IMR-90 (cell line): Measurements from ENCODE around the gene ITIH4. TPM values are rescaled to one million over a fixed set of nuclear protein-coding genes. Genes with fewer than 3 reads are reported as not detected.

Source experiments
- ATAC-seq: fragments of 200-7000 bp; cut with Tn5 transposase; 2 replicates; pipeline ENCODE4 v1.9.1; 2020; ENCODE audit warnings: low read depth, mild to moderate bottlenecking, moderate library complexity
- BruUV-seq: library from RNA; stranded (reverse); fragments of 400-500 nt; replicated peaks from 2 replicates; lab custom pipeline; 2021; lab: Mats Ljungman, UMichigan
- CTCF ChIA-PET: fragments of 300-600 bp; formaldehyde crosslinking; extraction: SDS; loops from one replicate; lab custom pipeline; 2021; ENCODE audit warnings: antibody characterized with exemption; lab: Yijun Ruan, JAX
- POLR2A ChIA-PET: fragments of 300-600 bp; sonication (Branson Sonifier 250); formaldehyde crosslinking; loops from one replicate; lab custom pipeline; 2022; ENCODE audit warnings: antibody characterized with exemption; ENCODE audit not compliant: unreplicated experiment; lab: Charles Lee
- DNase-seq: peaks from one replicate; pipeline ENCODE4 v3.0.0; 2013
- H2AFZ ChIP-seq: replicated peaks from 2 replicates; pipeline ENCODE3; 2013; ENCODE audit warnings: low read length, mild to moderate bottlenecking; ENCODE audit not compliant: poor library complexity
- H2AK5ac ChIP-seq: 2 replicates; pipeline ENCODE4 v1.6.1; 2013; ENCODE audit warnings: low read depth, low read length, inconsistent platforms
- H2AK9ac ChIP-seq: replicated peaks from 2 replicates; pipeline ENCODE3; 2013; ENCODE audit warnings: mild to moderate bottlenecking, low read depth, low read length, moderate library complexity; ENCODE audit not compliant: poor library complexity
- H2BK120ac ChIP-seq: 2 replicates; pipeline ENCODE4 v1.6.1; 2013; ENCODE audit warnings: low read depth, low read length, inconsistent platforms
- H2BK15ac ChIP-seq: 3 replicates; pipeline ENCODE4 v1.6.1; 2013; ENCODE audit warnings: low read depth, low read length, inconsistent platforms
- H2BK20ac ChIP-seq: 2 replicates; pipeline ENCODE4 v1.6.1; 2013; ENCODE audit warnings: low read depth, mild to moderate bottlenecking, inconsistent platforms, low read length, moderate library complexity
- H2BK5ac ChIP-seq: 2 replicates; pipeline ENCODE4 v1.6.1; 2013; ENCODE audit warnings: mild to moderate bottlenecking, low read depth, low read length, inconsistent platforms; ENCODE audit not compliant: poor library complexity, severe bottlenecking
- H3K14ac ChIP-seq: replicated peaks from 2 replicates; pipeline ENCODE4 v1.6.1; 2013; ENCODE audit warnings: low read depth, low read length, inconsistent platforms
- H3K18ac ChIP-seq: 2 replicates; pipeline ENCODE4 v1.6.1; 2013; ENCODE audit warnings: low read depth, low read length, control low read depth
- H3K23ac ChIP-seq: 2 replicates; pipeline ENCODE4 v1.6.1; 2013; ENCODE audit warnings: low read depth, low read length, inconsistent platforms
- H3K27ac ChIP-seq: 2 replicates; pipeline ENCODE4 v1.5.1; 2013; ENCODE audit warnings: mild to moderate bottlenecking, control low read depth, low read length; ENCODE audit not compliant: insufficient read depth
- H3K27me3 ChIP-seq: 2 replicates; pipeline ENCODE4 v1.6.1; 2013; ENCODE audit warnings: low read length; ENCODE audit not compliant: control insufficient read depth, insufficient read depth
- H3K36me3 ChIP-seq: 2 replicates; pipeline ENCODE4 v1.6.1; 2013; ENCODE audit warnings: low read length, mixed read lengths; ENCODE audit not compliant: control insufficient read depth, insufficient read depth
- H3K4ac ChIP-seq: 2 replicates; pipeline ENCODE4 v1.6.1; 2013; ENCODE audit warnings: low read depth, low read length, inconsistent platforms
- H3K4me1 ChIP-seq: 2 replicates; pipeline ENCODE4 v1.6.1; 2013; ENCODE audit warnings: low read length, mixed read lengths; ENCODE audit not compliant: control insufficient read depth, insufficient read depth
- H3K4me2 ChIP-seq: 2 replicates; pipeline ENCODE4 v1.6.1; 2013; ENCODE audit warnings: low read depth, mild to moderate bottlenecking, control low read depth, low read length, moderate library complexity
- H3K4me3 ChIP-seq: 2 replicates; pipeline ENCODE4 v1.5.1; 2013; ENCODE audit warnings: low read depth, mild to moderate bottlenecking, control low read depth, low read length, moderate library complexity; ENCODE audit not compliant: insufficient read depth
- H3K56ac ChIP-seq: 2 replicates; pipeline ENCODE4 v1.6.1; 2013; ENCODE audit warnings: low read length, inconsistent platforms; ENCODE audit not compliant: insufficient read depth; ENCODE audit errors: extremely low read depth
- H3K79me1 ChIP-seq, 2 experiments: 2 replicates each; pipeline ENCODE4 v1.6.1; 2013; ENCODE audit warnings: low read length in 2 of 2, inconsistent platforms in 1 of 2, low read depth in 1 of 2
- H3K9ac ChIP-seq: 2 replicates; pipeline ENCODE4 v1.6.1; 2013; ENCODE audit warnings: low read depth, low read length, control low read depth
- H3K9me1 ChIP-seq: 2 replicates; pipeline ENCODE4 v1.6.1; 2013; ENCODE audit warnings: low read length, inconsistent platforms; ENCODE audit not compliant: insufficient read depth
- H3K9me3 ChIP-seq: 2 replicates; pipeline ENCODE4 v1.6.1; 2013; ENCODE audit warnings: low read length; ENCODE audit not compliant: control insufficient read depth, insufficient read depth
- H4K20me1 ChIP-seq: 2 replicates; pipeline ENCODE4 v1.6.1; 2013; ENCODE audit warnings: low read length, inconsistent platforms; ENCODE audit not compliant: insufficient read depth
- H4K5ac ChIP-seq: 2 replicates; pipeline ENCODE4 v1.6.1; 2013; ENCODE audit warnings: mild to moderate bottlenecking, low read depth, low read length, control low read depth
- H4K8ac ChIP-seq, 2 experiments: 2 replicates each; pipeline ENCODE4 v1.6.1; 2013; ENCODE audit warnings: low read depth in 2 of 2, low read length in 2 of 2, control low read depth in 1 of 2, inconsistent platforms in 1 of 2
- H4K91ac ChIP-seq: 2 replicates; pipeline ENCODE4 v1.6.1; 2013; ENCODE audit warnings: low read depth, low read length, inconsistent platforms; ENCODE audit not compliant: insufficient read depth
- BHLHE40 ChIP-seq: fragments of 150-350 bp; IDR thresholded peaks from 2 replicates; pipeline ENCODE4 v1.6.1; 2016; ENCODE audit warnings: mild to moderate bottlenecking, low read depth, low read length
- CEBPB ChIP-seq: IDR thresholded peaks from 2 replicates; pipeline ENCODE4 v1.6.1; 2012; ENCODE audit warnings: low read depth, low read length, improper control_type of control experiment
- CHD1 ChIP-seq: IDR thresholded peaks from 2 replicates; pipeline ENCODE4 v1.6.1; 2012; ENCODE audit warnings: low read depth, low read length, improper control_type of control experiment
- FOS ChIP-seq: fragments of 150-350 bp; IDR thresholded peaks from 2 replicates; pipeline ENCODE4 v1.6.1; 2016; ENCODE audit warnings: low read depth, low read length
- MAZ ChIP-seq: IDR thresholded peaks from 2 replicates; pipeline ENCODE4 v1.6.1; 2012; ENCODE audit warnings: low read depth, mild to moderate bottlenecking, low read length, improper control_type of control experiment, moderate library complexity, borderline replicate concordance
- MXI1 ChIP-seq: IDR thresholded peaks from 2 replicates; pipeline ENCODE4 v1.6.1; 2012; ENCODE audit warnings: low read depth, mild to moderate bottlenecking, low read length, moderate library complexity, borderline replicate concordance
- NFE2L2 ChIP-seq: fragments of 150-350 bp; IDR thresholded peaks from 2 replicates; pipeline ENCODE4 v1.6.1; 2016; ENCODE audit warnings: low read depth, mild to moderate bottlenecking, low read length
- POLR2A ChIP-seq: IDR thresholded peaks from 2 replicates; pipeline ENCODE4 v1.6.1; 2012; ENCODE audit warnings: mild to moderate bottlenecking, low read depth, low read length
- RAD21 ChIP-seq: IDR thresholded peaks from 2 replicates; pipeline ENCODE4 v1.6.1; 2012; ENCODE audit warnings: low read length, improper control_type of control experiment
- RCOR1 ChIP-seq: IDR thresholded peaks from 2 replicates; pipeline ENCODE4 v1.6.1; 2012; ENCODE audit warnings: mild to moderate bottlenecking, low read length, improper control_type of control experiment; ENCODE audit not compliant: insufficient replicate concordance
- RFX5 ChIP-seq: IDR thresholded peaks from 2 replicates; pipeline ENCODE4 v1.8.0; 2012; ENCODE audit warnings: low read depth, mild to moderate bottlenecking, low read length, moderate library complexity
- SMC3 ChIP-seq: fragments of 150-350 bp; IDR thresholded peaks from 2 replicates; pipeline ENCODE4 v1.6.1; 2016; ENCODE audit warnings: low read depth, mild to moderate bottlenecking, antibody characterized with exemption, low read length, moderate library complexity
- WGBS, 2 experiments: methylation state at CpG; one replicate each; pipeline versions ENCODE4 v1.1.5 to v1.1.7; 2013; ENCODE audit warnings: missing lambda C conversion rate in 2 of 2; ENCODE audit not compliant: insufficient read length in 1 of 2; ENCODE audit errors: extremely low coverage in 2 of 2; 5-methylcytosine and 5-hydroxymethylcytosine counted together
- dilution Hi-C: fragments of 300-500 bp; cut with HindIII; formaldehyde crosslinking; loops from one replicate; pipeline ENCODE4 v1.14.3; 2018; ENCODE audit warnings: low sequenced_read_pairs; ENCODE audit not compliant: unreplicated experiment
- in situ Hi-C: fragments of 300-500 bp; cut with MboI; formaldehyde crosslinking; loops from 3 replicates; pipeline ENCODE4 v1.14.3; 2019; ENCODE audit warnings: low sequenced_read_pairs, inconsistent platforms, mixed read lengths
- intact Hi-C: fragments of 100-400 bp; cut with micrococcal nuclease; formaldehyde crosslinking; loops from 2 replicates; pipeline ENCODE4 v1.10.0; 2022
- polyA plus RNA-seq, 3 experiments: library from polyadenylated mRNA; depleted of rRNA; stranded (reverse); fragments of >200 nt; gene quantifications; 2 replicates each; pipeline ENCODE4 v1.2.3, GENCODE V29; 2012; ENCODE audit warnings: low replicate concordance in 1 of 3
- total RNA-seq: library from RNA; depleted of rRNA; stranded (reverse); fragments of >200 nt; gene quantifications from 2 replicates; pipeline ENCODE4 v1.2.3, GENCODE V29; 2012
- TF ChIP-seq, protein P1 (sequence below): fragments of 150-350 bp; IDR thresholded peaks from 2 replicates; pipeline ENCODE4 v1.6.1; 2016; ENCODE audit warnings: low read depth, mild to moderate bottlenecking, low read length, moderate library complexity, borderline replicate concordance
- TF ChIP-seq, protein P2 (sequence below): conservative IDR thresholded peaks from 2 replicates; pipeline ENCODE4 v1.5.1; 2012; ENCODE audit warnings: mild to moderate bottlenecking, low read depth, low read length, improper control_type of control experiment

The ITIH4 gene
- total and polyA plus RNA-seq, 2 of the 4 experiments (the other 2 are of a cell fraction) = 0.26 to 0.36 TPM

DNA sequence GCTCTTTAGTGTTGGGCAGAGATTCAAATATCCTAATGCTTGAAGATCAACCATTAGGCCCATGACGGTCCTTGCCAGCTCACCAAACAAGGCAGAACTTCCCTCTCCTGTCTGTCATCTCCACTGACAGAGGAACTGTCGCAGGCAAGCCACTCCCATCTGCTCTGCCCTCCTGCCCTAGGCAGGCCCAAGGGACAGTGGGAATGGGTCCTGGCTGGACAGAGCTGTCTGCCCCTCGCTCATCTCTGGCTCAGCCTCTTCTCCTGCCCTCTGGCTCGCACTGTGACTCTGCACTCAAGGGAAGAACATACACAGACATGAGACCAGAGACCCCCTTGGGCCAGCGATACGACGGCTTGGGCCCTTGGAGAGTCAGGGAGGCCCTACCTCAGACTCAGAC lies 12.0 kb upstream of the ITIH4 start:
- ATAC-seq (no peak), DNase-seq (no peak)
- POLR2A ChIA-PET = no interaction called here
- intact Hi-C loops (no loop called here), dilution Hi-C loops (no loop called here), in situ Hi-C loops (no loop called here)
- no peak overlapping the region for H2BK15ac ChIP-seq
- H3K79me1 ChIP-seq = no peaks in the 10 kb centered on the region; a peak in 1 of 4 replicates
- H3K18ac ChIP-seq = no peak overlapping the region
- peaks cover 4% of the 10 kb centered on the region; the same call in 1 of the 2 replicates for H3K4me1 ChIP-seq
- no peak overlapping the region for H2AK5ac ChIP-seq
- no peak overlapping the region for H3K27ac ChIP-seq
- no peak overlapping the region for H3K14ac ChIP-seq
- no TSS peak for BruUV-seq
- H3K27me3 ChIP-seq = no peaks in the 10 kb centered on the region
- H4K20me1 ChIP-seq = no peaks in the 10 kb centered on the region; the same call in 1 of the 2 replicates
- no peak overlapping the region for H3K4me3 ChIP-seq
- CTCF ChIA-PET = no interaction called here
- no peak overlapping the region for H4K5ac ChIP-seq
- no peak overlapping the region for H4K91ac ChIP-seq
- no peak overlapping the region for H2BK120ac ChIP-seq
- H3K4ac ChIP-seq = no peak overlapping the region
- H2BK20ac ChIP-seq = no peak overlapping the region
- WGBS, 2 experiments = 88% methylated on average over 3 of the region's 7 CpGs; no CpG with 5 or more reads in 1 of the 2 experiments
- H3K56ac ChIP-seq = no peak overlapping the region
- H2AK9ac ChIP-seq = no peak overlapping the region
- H2AFZ ChIP-seq = no peak overlapping the region
- H3K23ac ChIP-seq = no peak overlapping the region
- TF ChIP-seq CEBPB (no peak), RCOR1 (no peak), BHLHE40 (no peak), MAZ (no peak), NFE2L2 (no peak), RAD21 (no peak), CHD1 (no peak), FOS (no peak), RFX5 (no peak), MXI1 (no peak), POLR2A (no peak), SMC3 (no peak)
- TF ChIP-seq, protein P1, sequence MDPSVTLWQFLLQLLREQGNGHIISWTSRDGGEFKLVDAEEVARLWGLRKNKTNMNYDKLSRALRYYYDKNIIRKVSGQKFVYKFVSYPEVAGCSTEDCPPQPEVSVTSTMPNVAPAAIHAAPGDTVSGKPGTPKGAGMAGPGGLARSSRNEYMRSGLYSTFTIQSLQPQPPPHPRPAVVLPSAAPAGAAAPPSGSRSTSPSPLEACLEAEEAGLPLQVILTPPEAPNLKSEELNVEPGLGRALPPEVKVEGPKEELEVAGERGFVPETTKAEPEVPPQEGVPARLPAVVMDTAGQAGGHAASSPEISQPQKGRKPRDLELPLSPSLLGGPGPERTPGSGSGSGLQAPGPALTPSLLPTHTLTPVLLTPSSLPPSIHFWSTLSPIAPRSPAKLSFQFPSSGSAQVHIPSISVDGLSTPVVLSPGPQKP = no peak
- TF ChIP-seq, protein P2, sequence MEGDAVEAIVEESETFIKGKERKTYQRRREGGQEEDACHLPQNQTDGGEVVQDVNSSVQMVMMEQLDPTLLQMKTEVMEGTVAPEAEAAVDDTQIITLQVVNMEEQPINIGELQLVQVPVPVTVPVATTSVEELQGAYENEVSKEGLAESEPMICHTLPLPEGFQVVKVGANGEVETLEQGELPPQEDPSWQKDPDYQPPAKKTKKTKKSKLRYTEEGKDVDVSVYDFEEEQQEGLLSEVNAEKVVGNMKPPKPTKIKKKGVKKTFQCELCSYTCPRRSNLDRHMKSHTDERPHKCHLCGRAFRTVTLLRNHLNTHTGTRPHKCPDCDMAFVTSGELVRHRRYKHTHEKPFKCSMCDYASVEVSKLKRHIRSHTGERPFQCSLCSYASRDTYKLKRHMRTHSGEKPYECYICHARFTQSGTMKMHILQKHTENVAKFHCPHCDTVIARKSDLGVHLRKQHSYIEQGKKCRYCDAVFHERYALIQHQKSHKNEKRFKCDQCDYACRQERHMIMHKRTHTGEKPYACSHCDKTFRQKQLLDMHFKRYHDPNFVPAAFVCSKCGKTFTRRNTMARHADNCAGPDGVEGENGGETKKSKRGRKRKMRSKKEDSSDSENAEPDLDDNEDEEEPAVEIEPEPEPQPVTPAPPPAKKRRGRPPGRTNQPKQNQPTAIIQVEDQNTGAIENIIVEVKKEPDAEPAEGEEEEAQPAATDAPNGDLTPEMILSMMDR = no peak
- H3K9ac ChIP-seq = no peak overlapping the region
- H3K36me3 ChIP-seq = peaks cover 15% of the 10 kb centered on the region; the same call in 1 of the 2 replicates
- H2BK5ac ChIP-seq = no peak overlapping the region
- H3K9me3 ChIP-seq = no peaks in the 10 kb centered on the region
- H3K4me2 ChIP-seq = no peak overlapping the region
- no peak overlapping the region for H4K8ac ChIP-seq
- H3K9me1 ChIP-seq = peaks cover 7% of the 10 kb centered on the region; the same call in 1 of the 2 replicates
